Endodermal cell (in vitro differentiated cells): Measurements from ENCODE around the gene RAPGEF1. TPM values are rescaled to one million over a fixed set of nuclear protein-coding genes. Genes with fewer than 3 reads are reported as not detected.
A peak's percentile ranks its signal among the peaks of the same experiment; 100 is the strongest.

Experiments
- DNase-seq: peaks from one replicate; pipeline ENCODE4 v3.0.0-alpha.2; 2017
- H3K27ac ChIP-seq: 2 replicates; pipeline ENCODE4 v1.5.1; 2013; ENCODE audit warnings: mild to moderate bottlenecking, low read depth, low read length, moderate library complexity
- H3K27me3 ChIP-seq: 2 replicates; pipeline ENCODE4 v1.6.1; 2013; ENCODE audit warnings: mild to moderate bottlenecking, low read length, moderate library complexity; ENCODE audit not compliant: insufficient read depth, control insufficient read depth, poor library complexity, severe bottlenecking
- H3K36me3 ChIP-seq: 2 replicates; pipeline ENCODE4 v1.7.0; 2013; ENCODE audit warnings: mild to moderate bottlenecking, low read length, moderate library complexity; ENCODE audit not compliant: control insufficient read depth, insufficient read depth
- H3K4me1 ChIP-seq: one replicate; pipeline ENCODE4 v1.7.0; 2013; ENCODE audit warnings: low read length; ENCODE audit not compliant: control insufficient read depth, insufficient read depth
- H3K4me3 ChIP-seq: 2 replicates; pipeline ENCODE4 v1.5.1; 2013; ENCODE audit warnings: mild to moderate bottlenecking, low read length, moderate library complexity
- H3K9ac ChIP-seq: 2 replicates; pipeline ENCODE4 v1.6.1; 2013; ENCODE audit warnings: mild to moderate bottlenecking, low read length, moderate library complexity; ENCODE audit not compliant: poor library complexity, severe bottlenecking; ENCODE audit errors: extremely low read depth
- H3K9me3 ChIP-seq: 2 replicates; pipeline ENCODE4 v1.6.1; 2013; ENCODE audit warnings: mild to moderate bottlenecking, low read length, moderate library complexity; ENCODE audit not compliant: control insufficient read depth
- H3K27ac Mint-ChIP-seq: 2 replicates; pipeline ENCODE4 v1.8.0; 2020; ENCODE audit warnings: mixed read lengths
- H3K27me3 Mint-ChIP-seq: 2 replicates; pipeline ENCODE4 v1.8.0; 2021; ENCODE audit warnings: mild to moderate bottlenecking, mixed read lengths; ENCODE audit not compliant: insufficient read depth
- H3K36me3 Mint-ChIP-seq: 2 replicates; pipeline ENCODE4 v1.8.0; 2020; ENCODE audit warnings: low read depth, mixed read lengths
- H3K4me1 Mint-ChIP-seq: 2 replicates; pipeline ENCODE4 v1.8.0; 2020; ENCODE audit warnings: mixed read lengths
- H3K4me3 Mint-ChIP-seq: 2 replicates; pipeline ENCODE4 v1.8.0; 2020; ENCODE audit warnings: mild to moderate bottlenecking, moderate library complexity, mixed read lengths
- H3K9me3 Mint-ChIP-seq: 2 replicates; pipeline ENCODE4 v1.8.0; 2020; ENCODE audit warnings: mild to moderate bottlenecking, mixed read lengths
- WGBS, 2 experiments: methylation state at CpG; one replicate each; pipeline versions ENCODE4 v1.1.5 to v1.1.7; 2013; ENCODE audit warnings: missing lambda C conversion rate in 2 of 2, mixed read lengths in 1 of 2; ENCODE audit not compliant: insufficient coverage in 1 of 2, insufficient read length in 1 of 2; 5-methylcytosine and 5-hydroxymethylcytosine counted together
- total RNA-seq, 2 donors: library from RNA; stranded (reverse); fragmentation: NEBNext Ultra II Directional in 1 of 2; extraction: Animal tissue kit (Norgen Biotek cat#: 25700) in 1 of 2; gene quantifications; 2 replicates in 1 of 2; 3 replicates in 1 of 2; pipeline ENCODE4 v1.2.1, GENCODE V29; 2021
- TF ChIP-seq, protein P1 (sequence below): fragments of 200-600 bp; sonication (generic); conservative IDR thresholded peaks from 2 replicates; pipeline ENCODE4 v1.5.0; 2021; ENCODE audit warnings: antibody characterized with exemption, mild to moderate bottlenecking

RAPGEF1 gene
- total RNA-seq, 2 donors from 2014 or later: 63.4 to 85.5 TPM

DNA sequence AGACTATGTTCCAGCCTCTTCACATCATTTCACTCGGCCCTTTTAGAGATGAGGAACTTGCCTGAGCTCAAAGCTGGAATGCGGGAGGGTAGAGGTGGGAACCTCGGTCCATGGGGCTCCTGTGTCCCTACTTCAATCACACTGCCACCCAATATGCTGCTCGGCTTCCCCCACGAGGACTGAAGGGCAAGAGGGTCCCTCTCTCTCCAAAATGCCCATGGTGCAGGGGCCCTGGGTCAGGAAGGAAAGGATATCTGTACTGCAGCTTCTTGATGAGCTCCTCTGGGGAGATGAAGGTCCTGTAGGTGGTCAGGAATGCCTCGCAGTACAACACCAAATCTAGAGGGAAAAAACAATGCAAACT, 148.0 kb downstream of the RAPGEF1 start:
- Mint-ChIP-seq H3K4me1 (no peaks in the 10 kb centered on the region), H3K36me3 (peaks cover 56% of the 10 kb centered on the region), H3K9me3 (no peaks in the 10 kb centered on the region), H3K4me3 (no peak overlapping the region), H3K27me3 (no peaks in the 10 kb centered on the region), H3K27ac (peak overlapping the region; percentile 61)
- Histone ChIP-seq H3K27ac (no peak overlapping the region), H3K27me3 (no peaks in the 10 kb centered on the region), H3K4me3 (no peak overlapping the region), H3K9ac (no peak overlapping the region), H3K9me3 (no peaks in the 10 kb centered on the region), H3K4me1 (no peaks in the 10 kb centered on the region), H3K36me3 (peaks cover 25% of the 10 kb centered on the region)
- peak; percentile 36 for DNase-seq
- TF ChIP-seq, protein P1, sequence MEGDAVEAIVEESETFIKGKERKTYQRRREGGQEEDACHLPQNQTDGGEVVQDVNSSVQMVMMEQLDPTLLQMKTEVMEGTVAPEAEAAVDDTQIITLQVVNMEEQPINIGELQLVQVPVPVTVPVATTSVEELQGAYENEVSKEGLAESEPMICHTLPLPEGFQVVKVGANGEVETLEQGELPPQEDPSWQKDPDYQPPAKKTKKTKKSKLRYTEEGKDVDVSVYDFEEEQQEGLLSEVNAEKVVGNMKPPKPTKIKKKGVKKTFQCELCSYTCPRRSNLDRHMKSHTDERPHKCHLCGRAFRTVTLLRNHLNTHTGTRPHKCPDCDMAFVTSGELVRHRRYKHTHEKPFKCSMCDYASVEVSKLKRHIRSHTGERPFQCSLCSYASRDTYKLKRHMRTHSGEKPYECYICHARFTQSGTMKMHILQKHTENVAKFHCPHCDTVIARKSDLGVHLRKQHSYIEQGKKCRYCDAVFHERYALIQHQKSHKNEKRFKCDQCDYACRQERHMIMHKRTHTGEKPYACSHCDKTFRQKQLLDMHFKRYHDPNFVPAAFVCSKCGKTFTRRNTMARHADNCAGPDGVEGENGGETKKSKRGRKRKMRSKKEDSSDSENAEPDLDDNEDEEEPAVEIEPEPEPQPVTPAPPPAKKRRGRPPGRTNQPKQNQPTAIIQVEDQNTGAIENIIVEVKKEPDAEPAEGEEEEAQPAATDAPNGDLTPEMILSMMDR: no peak
- WGBS, 2 experiments: 86 to 90% methylated on average over 2 to 6 of the region's 6 CpGs

GRCh38 chr9:131590907-131591844, 148.7 kb downstream of the RAPGEF1 start:
- TF ChIP-seq, protein P1: peak; percentile 87
- peak overlapping the region; percentile 67 for H3K27ac Mint-ChIP-seq
- H3K4me1 Mint-ChIP-seq: no peaks in the 10 kb centered on the region
- Histone ChIP-seq H3K9me3 (no peaks in the 10 kb centered on the region), H3K4me1 (no peaks in the 10 kb centered on the region), H3K9ac (no peak overlapping the region), H3K27me3 (no peaks in the 10 kb centered on the region), H3K4me3 (no peak overlapping the region), H3K36me3 (peaks cover 24% of the 10 kb centered on the region), H3K27ac (no peak overlapping the region)
- 85 to 88% methylated on average over 14 to 20 of the region's 21 CpGs for WGBS, 2 experiments
- H3K9me3 Mint-ChIP-seq: no peaks in the 10 kb centered on the region
- no peaks in the 10 kb centered on the region for H3K27me3 Mint-ChIP-seq
- no peak overlapping the region for H3K4me3 Mint-ChIP-seq
- H3K36me3 Mint-ChIP-seq: peaks cover 53% of the 10 kb centered on the region
- peak; percentile 92 for DNase-seq

DNA sequence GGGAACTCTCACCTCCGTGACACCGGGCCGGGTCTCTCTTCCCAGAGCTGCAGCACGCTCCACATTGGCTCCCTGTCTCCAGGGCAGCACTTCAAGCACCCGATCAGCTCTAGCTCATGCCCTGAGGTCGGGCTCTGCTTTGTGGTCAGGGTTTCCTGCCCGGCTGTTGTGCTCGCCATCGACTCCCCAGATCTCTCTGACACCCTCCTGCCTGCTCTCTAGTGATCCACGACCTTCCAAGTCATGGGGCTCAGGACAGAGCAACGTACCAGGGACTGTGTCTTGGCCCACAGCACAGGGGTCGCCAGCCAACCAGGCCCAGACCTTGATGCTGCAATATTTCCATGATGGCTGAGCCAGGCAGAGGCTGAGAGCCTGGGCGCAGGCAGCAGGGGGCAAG, 149.4 kb downstream of the RAPGEF1 start:
- Histone ChIP-seq H3K4me1 (no peaks in the 10 kb centered on the region), H3K9me3 (no peaks in the 10 kb centered on the region)
- no peak overlapping the region for H3K4me3 Mint-ChIP-seq

More for the DNA sequence above, 149.4 kb downstream of the RAPGEF1 start:
- Mint-ChIP-seq H3K36me3 (peaks cover 52% of the 10 kb centered on the region), H3K4me1 (no peaks in the 10 kb centered on the region), H3K9me3 (no peaks in the 10 kb centered on the region), H3K27me3 (no peaks in the 10 kb centered on the region), H3K27ac (no peak overlapping the region)
- Histone ChIP-seq H3K9ac (no peak overlapping the region), H3K36me3 (peaks cover 18% of the 10 kb centered on the region), H3K4me3 (no peak overlapping the region), H3K27me3 (no peaks in the 10 kb centered on the region), H3K27ac (peak overlapping the region; percentile 17)
- WGBS, 2 experiments: 94 to 98% methylated on average over 8 to 13 of the region's 13 CpGs
- DNase-seq: no peak
- TF ChIP-seq, protein P1: no peak
